HG03135 (cell line): ENCODE data around the gene CEP120.
"Not testable (repeated sequence)": the region's sequence is repeated elsewhere in the genome, so short reads cannot be mapped to it uniquely, and the experiment has no call there.

Source experiments
- ATAC-seq: cut with Tn5 transposase; IDR thresholded peaks from one replicate; pipeline ENCODE4 v1.9.1; 2021; ENCODE audit warnings: mild to moderate bottlenecking, moderate library complexity; ENCODE audit not compliant: unreplicated experiment

Gene CEP120

DNA sequence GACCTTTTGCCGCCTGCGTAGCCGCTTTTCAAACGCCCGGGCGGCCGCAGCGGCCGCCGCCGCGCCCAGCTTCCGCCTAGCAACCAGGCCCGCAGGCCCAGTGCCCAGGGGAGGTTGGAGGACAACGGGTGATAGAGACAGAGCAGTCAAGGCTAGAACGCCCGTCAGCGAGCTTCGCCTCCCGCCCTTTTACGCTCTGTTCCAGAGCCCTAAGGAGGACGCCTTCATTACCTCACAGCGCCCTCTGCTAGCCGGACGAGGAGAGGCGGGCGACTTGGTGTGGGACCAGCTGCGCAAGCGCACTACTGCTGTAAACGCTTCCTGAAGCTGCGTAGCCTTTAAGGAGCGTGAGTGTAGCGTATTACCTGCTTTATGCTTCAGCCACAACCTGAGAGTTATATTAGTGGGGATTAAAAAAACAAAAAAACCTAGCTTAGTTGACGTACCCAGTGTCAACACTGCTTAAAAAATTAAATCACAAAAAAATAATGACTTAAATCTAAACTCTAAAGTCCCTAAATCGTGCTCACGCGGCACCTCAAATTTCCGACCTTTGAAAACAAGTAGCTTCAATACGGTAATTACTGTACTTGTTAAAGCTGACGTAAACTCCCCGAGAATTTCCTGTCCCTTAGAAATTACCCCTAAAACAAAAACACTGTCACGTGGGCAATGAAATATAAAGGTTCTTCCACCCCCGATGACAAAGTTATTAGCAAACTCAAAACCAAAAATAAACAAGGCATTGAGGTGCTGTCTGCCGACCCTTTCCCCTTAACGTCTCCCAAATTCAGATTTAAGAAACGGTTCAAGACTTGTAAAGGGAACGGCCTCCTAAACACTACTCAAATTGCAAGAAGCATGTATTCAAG, at the start of gene CEP120:
CEP120 (minus strand) TSS at position 126 of the 872 bp plus-strand sequence. CDS start 405 bp downstream, outside the sequence.
- peak; percentile 99 for ATAC-seq

DNA sequence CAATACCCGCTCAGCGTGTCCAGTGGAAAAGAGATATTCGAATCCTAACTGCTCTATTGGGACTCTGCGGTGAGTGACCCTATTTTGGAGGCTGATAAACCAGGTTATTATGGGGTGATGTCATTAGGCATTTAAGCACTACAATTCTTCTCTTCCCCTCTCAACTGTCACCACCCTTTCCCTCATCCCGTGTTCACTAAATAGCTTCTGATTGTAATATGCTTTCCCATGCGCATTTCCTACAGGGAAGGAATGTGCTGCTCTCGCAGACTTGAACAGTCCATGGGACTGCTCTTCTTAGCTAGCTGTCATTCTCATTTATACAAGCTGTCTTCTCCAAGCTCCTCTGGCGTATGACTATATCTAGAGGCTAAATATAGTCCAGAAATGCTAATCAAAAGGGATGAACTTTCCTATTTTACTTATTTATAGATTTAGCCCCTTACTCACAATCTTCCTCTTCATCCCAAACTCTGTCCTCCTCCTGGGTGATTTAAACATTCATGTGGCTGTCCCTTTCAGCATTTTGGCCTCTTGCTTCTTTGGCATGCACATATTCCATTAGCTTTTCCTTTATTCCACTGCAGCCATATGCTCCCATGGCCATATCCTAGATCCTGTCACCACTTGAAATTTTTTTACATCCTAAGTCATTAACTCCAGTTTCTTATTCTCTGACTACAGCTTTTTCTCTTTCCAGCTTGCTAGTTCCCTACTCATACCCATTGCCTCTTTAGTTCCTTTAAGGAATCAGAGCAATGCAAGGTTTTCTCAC, 49.1 kb upstream of the CEP120 start:
- ATAC-seq, result no peak

DNA sequence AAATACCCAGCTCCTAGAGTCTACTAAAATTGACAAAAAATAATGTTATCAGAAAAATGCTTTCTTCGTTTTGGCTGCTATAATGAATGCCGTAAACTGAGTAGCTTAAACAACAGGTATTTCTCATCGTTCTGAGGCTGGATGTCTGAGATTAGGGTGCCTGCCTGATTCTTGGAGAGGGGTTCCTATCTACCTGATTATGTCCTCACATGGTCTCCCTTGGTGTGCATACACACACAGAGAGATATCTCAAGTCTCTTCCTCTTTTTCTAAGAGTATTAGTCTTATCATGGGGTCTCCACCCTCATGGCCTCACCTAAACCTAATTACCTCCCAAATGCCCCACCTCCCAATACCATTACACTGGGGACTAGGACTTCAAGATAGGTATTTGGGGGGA, 48.2 kb upstream of the CEP120 start:
- ATAC-seq, result no peak

DNA sequence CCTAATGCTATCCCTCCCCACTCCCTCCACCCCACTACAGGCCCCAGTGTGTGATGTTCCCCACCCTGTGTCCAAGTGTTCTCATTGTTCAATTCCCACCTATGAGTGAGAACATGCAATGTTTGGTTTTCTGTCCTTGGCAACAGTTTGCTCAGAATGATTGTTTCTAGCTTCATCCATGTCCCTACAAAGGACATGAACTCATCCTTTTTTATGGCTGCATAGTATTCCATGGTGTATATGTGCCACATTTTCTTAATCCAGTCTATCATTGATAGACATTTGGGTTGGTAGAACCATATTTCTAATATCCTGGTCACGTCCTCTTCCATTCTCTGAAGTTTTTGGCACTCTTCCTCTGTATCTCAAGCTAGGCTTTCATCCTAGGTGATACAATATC, 43.6 kb upstream of the CEP120 start:
- not testable (repeated sequence) for ATAC-seq

DNA sequence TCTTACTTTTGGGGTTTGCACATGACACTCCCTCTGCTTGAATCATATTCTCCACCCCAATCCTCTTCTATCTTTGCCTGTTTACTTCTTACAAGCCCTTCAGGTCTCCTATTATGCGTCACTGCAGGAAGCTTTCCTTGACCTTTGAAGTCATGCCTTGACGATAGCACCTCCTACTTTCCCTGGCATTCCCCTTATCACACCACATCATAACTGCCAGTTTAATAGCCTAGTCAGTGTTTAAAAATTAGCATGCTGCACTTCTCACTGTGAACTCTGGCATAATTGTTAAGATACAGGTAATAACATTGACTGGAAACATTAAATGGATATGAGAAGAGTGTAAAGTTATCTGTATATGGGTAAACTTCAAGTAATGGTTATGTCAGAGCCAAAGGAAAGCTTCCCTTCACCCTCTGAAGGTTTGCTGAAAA, 37.1 kb upstream of the CEP120 start:
- no peak for ATAC-seq

DNA sequence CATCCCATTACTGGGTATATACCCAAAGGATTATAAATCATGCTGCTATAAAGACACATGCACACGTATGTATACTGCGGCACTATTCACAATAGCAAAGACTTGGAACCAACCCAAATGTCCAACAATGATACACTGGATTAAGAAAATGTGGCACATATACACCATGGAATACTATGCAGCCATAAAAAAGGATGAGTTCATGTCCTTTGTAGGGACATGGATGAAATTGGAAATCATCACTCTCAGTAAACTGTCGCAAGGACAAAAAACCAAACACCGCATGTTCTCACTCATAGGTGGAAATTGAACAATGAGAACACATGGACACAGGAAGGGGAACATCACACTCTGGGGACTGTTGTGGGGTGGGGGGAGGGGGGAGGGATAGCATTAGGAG, 35.8 kb upstream of the CEP120 start:
- ATAC-seq, result not testable (repeated sequence)

DNA sequence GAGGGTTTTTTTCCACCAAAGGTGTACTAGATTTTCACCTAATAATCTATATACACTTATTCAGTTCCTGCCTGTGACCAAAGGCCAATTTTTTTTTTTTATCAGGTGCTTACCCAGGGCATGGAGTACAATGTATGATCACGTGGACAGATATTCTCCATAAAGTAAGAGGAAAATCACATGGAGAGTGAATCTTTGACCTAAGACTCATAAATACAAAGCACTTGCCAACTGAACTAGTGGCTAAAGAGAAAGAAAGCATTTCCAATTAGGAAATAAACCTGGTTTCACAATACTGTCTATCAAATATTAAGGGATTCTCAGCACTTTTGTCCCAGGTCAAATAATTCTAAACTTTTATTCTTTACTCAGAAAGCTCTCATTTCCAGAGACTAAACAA, 33.0 kb upstream of the CEP120 start:
- ATAC-seq, result no peak

DNA sequence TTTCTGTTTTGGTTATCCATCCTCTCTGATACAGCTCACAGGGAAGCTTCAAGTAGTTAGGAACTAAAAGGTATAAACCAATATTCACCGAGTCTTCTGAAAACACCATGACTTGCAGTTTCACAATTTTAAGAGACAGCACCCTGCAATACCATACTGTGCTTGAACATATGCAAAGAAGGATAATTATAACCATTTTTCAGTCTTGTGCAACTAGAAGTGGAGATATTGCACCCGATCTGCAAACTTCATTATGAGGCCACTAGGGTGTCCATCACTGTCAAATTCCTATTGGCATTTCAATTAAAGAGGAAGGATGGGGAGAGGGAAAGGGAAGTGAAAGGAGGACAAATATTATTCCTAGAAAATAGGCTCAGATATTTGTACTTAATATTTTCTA, 32.4 kb upstream of the CEP120 start:
- ATAC-seq, result peak; percentile 89

DNA sequence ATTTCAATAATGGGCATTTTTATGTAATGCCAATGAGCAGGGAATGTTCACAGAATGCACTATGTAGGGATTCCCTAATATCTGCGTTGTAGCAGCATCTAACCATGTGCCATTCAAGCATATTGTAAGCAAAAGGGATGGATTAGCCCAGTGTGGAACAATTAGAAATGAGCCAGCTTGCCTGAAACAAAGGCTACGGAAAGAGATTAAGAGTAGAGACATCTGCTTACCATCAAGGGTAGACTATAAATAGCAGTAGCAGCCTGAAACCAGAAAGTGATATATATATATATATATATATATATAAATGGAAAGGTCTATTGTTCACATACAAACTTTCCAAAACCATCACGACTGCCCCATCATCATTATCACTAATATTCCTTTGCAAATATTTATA, 31.9 kb upstream of the CEP120 start:
- peak; percentile 37 for ATAC-seq

DNA sequence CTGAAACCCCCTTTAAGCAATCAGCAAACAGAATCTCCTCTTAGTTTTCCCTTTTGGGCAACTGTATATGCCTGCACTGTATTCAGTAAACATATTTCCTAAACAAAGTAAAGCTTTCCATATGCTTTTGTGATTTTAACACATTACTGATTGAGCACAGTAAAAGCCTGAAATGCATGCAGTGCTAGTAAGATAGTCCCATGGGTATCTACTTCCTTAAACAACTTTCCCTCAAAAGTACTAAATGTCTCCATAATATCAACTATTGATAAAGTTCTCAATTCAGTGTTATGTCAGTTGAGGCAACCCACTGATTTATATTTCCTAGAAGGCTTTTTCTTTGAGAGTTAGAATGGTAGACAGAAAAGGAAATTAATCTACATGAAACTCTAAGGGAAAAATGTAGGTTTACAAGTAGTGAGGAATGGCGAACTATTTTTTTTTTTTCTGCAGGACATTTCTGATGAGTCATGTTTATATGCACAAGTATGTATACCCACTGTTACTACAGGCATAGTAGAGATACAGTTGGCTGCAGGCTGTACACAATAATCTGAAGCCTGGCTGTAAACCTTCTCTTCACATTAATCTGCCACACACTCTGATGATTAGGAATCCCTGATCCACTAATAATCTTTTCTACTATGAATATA, 31.2 kb upstream of the CEP120 start:
- no peak for ATAC-seq

DNA sequence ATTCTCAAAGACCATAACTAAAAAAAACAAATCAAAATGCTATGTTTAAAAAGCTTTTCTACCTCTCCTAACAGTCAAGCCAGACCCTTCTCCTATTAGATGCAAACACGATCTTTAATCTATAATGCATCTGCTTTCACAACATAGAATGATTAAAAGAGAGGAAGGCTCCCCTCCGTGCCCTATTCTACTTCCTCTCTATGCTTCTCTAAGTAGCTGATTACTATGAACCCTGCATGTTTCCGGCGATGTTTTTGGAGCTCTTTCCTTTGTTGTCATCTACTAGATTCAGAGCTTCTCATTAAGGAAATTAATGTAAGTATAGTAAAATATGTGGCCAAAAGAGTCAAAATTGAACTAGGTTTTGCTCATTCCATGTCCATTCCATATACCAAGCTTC, 29.2 kb upstream of the CEP120 start:
- no peak for ATAC-seq

DNA sequence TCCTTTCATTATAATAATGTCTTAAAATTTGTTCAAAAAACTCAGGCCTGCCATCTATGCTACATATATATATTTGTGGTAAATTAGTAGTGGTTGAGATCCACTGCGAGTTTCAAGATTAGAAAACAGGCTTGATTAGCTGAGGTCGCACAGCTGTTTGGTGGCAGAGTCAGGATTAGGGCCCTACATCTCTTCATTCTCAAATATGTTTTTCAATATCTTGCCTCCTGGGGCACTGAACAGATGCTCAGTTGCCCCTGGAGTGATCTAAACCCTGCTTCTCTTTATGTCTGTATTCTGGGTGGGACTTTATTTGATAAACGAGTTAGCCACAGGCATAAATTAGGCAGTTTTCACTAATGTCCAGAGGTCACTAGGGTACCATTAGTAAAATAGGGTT, 27.8 kb upstream of the CEP120 start:
- ATAC-seq, result no peak

DNA sequence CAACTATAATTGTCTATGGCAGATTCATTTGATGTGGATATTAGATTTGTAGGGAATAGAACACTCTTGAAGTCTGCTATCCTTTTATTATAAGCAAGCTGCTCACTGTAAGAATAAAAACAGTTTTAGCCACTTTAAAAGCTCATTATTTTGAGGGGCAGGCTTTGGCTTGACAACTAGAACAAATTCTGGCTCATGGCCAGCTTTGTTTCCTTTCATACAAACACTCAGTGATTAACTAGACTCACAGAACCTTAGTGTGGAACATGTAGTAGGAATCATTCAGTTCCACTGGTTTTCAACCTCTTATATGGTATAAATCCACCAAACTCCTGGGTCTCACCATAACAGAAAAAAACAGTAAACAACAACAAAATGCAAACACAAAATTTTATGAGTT, 27.4 kb upstream of the CEP120 start:
- ATAC-seq, result no peak

DNA sequence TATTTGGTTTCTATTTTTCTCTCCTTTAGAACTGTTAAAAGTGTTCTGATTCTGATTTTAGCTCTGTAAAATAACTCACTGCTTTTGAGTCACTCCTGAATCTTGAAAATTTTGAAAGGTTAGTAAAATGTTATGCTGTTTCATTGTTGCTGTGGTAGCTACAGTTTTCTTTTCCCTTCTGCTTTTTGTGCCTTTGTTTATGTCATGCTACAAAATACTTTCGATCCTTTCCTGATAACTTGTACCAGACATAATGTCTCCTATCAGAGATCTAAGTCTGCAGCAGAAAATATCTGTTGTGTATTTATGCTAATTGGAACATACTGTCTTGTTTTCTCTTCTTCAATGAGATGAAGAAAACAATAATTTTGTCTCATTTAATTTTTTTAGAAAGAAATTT, 26.9 kb upstream of the CEP120 start:
- no peak for ATAC-seq

DNA sequence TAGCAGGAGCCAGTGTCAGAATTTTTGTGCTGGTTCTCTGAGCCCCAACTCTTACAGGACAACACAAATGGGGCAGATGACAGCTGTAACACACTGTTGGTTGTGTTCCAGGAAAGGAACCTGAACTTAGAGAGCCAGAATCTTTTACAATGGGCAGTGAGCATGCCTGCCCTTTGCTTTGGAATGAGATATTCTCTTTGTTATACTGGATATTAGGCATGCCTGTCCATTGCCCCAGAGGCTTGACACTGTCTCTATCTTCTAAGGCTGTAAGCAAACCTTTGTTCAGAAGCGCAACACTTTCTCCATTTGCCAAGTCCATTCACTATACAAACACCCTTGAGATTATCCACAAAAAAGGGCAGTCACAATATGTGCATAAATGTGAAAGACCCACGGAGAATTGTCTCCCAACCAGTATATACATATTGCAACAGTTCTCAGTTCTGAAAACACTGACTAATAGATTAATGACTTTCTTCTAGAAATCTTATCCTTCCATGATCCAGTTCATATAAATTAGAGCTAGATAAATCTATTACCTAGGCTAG, 26.3 kb upstream of the CEP120 start:
- ATAC-seq, result no peak

DNA sequence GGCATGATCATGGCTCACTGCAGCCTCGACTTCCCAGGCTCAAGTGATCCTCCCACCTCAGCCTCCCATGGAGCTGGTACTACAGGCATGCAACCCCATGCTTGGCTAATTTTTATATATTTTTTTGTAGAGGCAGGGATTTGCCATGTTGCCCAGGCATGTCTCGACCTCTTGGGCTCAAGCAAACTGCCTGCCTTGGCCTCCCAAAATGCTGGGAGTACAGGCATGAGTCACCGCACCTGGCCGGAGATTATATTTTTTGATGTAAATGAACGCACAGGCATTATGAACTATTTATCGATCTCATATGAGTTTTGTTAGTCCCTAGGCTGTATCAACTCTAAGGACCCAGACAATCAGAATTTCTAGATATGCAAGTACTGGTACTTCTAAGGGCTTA, 25.5 kb upstream of the CEP120 start:
- ATAC-seq, result no peak

DNA sequence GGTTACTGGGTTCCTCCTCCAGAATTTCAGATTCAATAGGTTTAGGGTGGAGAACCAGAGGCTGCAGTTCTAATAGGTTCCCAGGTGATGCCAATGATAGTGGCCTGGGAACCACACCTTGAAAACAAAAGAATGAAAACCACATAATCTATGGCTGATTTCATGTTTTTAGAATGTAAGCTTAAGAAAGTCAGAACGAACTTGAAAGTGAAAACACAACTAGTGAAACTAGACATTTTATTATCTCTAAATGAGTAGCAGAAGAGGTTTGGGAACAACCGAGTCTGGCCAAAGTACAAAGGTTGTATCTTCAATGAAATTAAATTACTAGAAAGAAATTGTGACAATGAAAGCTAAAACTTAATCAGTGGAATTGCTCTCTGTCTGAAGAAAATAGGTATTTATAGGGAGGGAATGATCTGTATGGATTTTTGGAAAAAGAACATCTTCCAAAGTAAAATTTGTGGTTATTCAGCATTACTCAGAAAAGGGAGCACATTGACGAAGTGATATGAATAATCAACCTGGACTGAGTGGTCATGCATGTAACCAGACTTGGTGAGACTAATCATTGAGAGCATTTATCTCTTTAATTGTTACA, 24.9 kb upstream of the CEP120 start:
- peak; percentile 80 for ATAC-seq

DNA sequence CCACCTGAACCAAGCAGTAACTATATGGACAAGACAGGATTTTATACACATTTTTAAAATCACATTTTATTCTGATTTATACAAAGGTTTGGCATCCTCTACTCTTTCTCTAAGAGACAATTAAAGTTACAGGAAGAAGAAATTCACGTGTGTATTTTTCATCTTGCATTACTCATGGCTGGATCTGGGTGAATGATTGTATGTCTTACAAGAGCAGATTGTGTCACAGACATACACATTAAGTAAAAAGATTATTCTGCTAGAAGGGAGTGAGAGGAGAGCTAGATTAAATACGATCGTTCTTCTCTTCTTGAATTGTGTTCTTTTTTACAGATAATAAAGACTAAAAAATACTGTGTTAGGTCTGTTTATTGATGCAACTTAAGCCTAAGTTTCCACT, 20.8 kb upstream of the CEP120 start:
- no peak for ATAC-seq

DNA sequence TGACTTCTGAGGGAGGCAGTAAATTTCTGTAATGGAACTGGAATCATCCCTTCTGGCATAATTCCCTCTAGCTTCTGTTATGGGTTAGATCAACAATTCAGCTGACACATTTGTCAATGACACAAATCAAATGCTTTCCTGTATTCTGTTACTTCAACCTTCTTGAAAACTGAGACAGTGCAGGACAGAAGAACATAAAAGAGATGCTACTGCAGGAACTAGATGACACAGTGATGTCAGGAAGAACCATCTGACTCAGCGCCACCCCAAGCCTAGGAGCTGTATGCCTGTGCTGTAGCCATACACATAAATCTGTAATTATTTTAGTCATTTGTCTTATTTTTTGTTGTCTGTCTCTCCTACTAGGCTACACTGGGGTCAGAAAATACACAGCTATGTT, 18.2 kb upstream of the CEP120 start:
- no peak for ATAC-seq

DNA sequence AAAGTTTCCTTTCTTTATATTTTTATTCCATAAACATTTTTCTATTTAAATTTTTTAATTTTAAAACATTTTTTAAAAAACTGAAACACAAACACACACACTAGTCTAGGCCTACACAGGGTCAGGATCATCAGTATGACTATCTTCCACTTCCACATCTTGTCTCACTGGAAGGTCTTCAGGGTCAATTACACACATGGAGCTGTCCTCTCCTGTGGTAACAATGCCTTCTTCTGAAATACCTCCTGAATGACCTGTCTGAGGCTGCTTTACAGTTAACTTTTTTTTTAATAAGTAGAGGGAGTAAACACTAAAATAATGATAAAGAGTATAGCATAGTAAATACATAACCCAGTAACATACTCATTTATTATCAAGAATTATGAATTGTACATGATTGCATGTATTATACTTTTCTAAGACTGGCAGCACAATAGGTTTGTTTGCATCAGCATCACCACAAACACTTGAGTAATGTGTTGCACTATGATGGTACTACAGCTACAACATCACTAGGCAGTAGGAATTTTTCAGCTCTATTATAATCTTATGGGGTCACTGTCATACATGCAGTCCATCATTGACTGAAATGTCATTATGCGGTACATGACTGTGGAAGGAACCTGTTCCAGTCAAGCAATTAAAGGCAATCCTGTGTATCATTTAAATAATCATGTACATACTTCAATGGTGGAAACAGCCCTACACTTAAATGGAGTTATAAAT, 17.4 kb upstream of the CEP120 start:
- no peak for ATAC-seq
